Measurements from ENCODE around the gene CCND3.

CCND3 gene

GRCh38 chr6:41976794-41977484 is 35.3 kb upstream of the CCND3 start:
- no peaks in the 10 kb centered on the region for H3K27me3 ChIP-seq (replicated peaks; ENCODE audit: insufficient read depth, low read length)
- H3K27ac ChIP-seq (ENCODE audit: low read length), result no peak overlapping the region
- TF ChIP-seq EZH2 (optimal IDR thresholded peaks at IDR 0.05; ENCODE audit: low read depth, low read length), result no peak
- no peak for TF ChIP-seq CTCF (IDR thresholded peaks at IDR 0.05; ENCODE audit: low read length)
- no peak for TF ChIP-seq EZH2phosphoT487 (IDR thresholded peaks at IDR 0.05; ENCODE audit: low read length)
- H3K9me3 ChIP-seq (replicated peaks; ENCODE audit: insufficient read depth, low read length), result no peaks in the 10 kb centered on the region
- H3K4me3 ChIP-seq (ENCODE audit: low read length), result no peak overlapping the region
- H4K20me1 ChIP-seq (ENCODE audit: insufficient read depth, low read length), result no peaks in the 10 kb centered on the region
- no peak overlapping the region for H2AFZ ChIP-seq (ENCODE audit: low read length)
- H3K4me1 ChIP-seq (ENCODE audit: low read length), result no peaks in the 10 kb centered on the region
- H3K36me3 ChIP-seq (replicated peaks; ENCODE audit: insufficient read depth, low read length), result no peaks in the 10 kb centered on the region
- no peaks in the 10 kb centered on the region for H3F3A ChIP-seq (ENCODE audit: insufficient read depth, low read length)
- H3K9me2 ChIP-seq (replicated peaks; ENCODE audit: insufficient read depth, low read length), result no peaks in the 10 kb centered on the region
- H3K79me2 ChIP-seq (ENCODE audit: low read length), result no peaks in the 10 kb centered on the region
- H3K9ac ChIP-seq (ENCODE audit: low read length), result no peak overlapping the region
- H3K4me2 ChIP-seq (ENCODE audit: low read depth, low read length), result no peak overlapping the region
- DNase-seq, result no peak

- H3K4me3 ChIP-seq (ENCODE audit: low read length), result no peak overlapping the region
- H3K4me2 ChIP-seq (ENCODE audit: low read depth, low read length), result no peak overlapping the region
- H2AFZ ChIP-seq (ENCODE audit: low read length), result no peak overlapping the region
- H3K9me3 ChIP-seq (replicated peaks; ENCODE audit: insufficient read depth, low read length), result no peaks in the 10 kb centered on the region
- no peaks in the 10 kb centered on the region for H3K27me3 ChIP-seq (replicated peaks; ENCODE audit: insufficient read depth, low read length)
- no peaks in the 10 kb centered on the region for H4K20me1 ChIP-seq (ENCODE audit: insufficient read depth, low read length)
- no peaks in the 10 kb centered on the region for H3K9me2 ChIP-seq (replicated peaks; ENCODE audit: insufficient read depth, low read length)
- no peaks in the 10 kb centered on the region for H3K36me3 ChIP-seq (replicated peaks; ENCODE audit: insufficient read depth, low read length)
- H3K9ac ChIP-seq (ENCODE audit: low read length), result no peak overlapping the region
- H3K79me2 ChIP-seq (ENCODE audit: low read length), result no peaks in the 10 kb centered on the region
- H3K4me1 ChIP-seq (ENCODE audit: low read length), result no peaks in the 10 kb centered on the region
- no peak overlapping the region for H3K27ac ChIP-seq (ENCODE audit: low read length)
- TF ChIP-seq EZH2 (optimal IDR thresholded peaks at IDR 0.05; ENCODE audit: low read depth, low read length) (no peak), EZH2phosphoT487 (IDR thresholded peaks at IDR 0.05; ENCODE audit: low read length) (no peak), CTCF (IDR thresholded peaks at IDR 0.05; ENCODE audit: low read length) (no peak)
- H3F3A ChIP-seq (ENCODE audit: insufficient read depth, low read length), result no peaks in the 10 kb centered on the region
- no peak for DNase-seq
Observed at GRCh38 chr6:41975276-41975675, 33.7 kb upstream of the CCND3 start.

- no peaks in the 10 kb centered on the region for H4K20me1 ChIP-seq (ENCODE audit: insufficient read depth, low read length)
- no peak for TF ChIP-seq CTCF (IDR thresholded peaks at IDR 0.05; ENCODE audit: low read length)
- no peak for TF ChIP-seq EZH2 (optimal IDR thresholded peaks at IDR 0.05; ENCODE audit: low read depth, low read length)
- no peak for TF ChIP-seq EZH2phosphoT487 (IDR thresholded peaks at IDR 0.05; ENCODE audit: low read length)
- no peak for DNase-seq
- H3K27me3 ChIP-seq (replicated peaks; ENCODE audit: insufficient read depth, low read length), result no peaks in the 10 kb centered on the region
- no peaks in the 10 kb centered on the region for H3K9me2 ChIP-seq (replicated peaks; ENCODE audit: insufficient read depth, low read length)
- no peaks in the 10 kb centered on the region for H3K36me3 ChIP-seq (replicated peaks; ENCODE audit: insufficient read depth, low read length)
- H3F3A ChIP-seq (ENCODE audit: insufficient read depth, low read length), result no peaks in the 10 kb centered on the region
- H3K27ac ChIP-seq (ENCODE audit: low read length), result no peak overlapping the region
- H3K79me2 ChIP-seq (ENCODE audit: low read length), result no peaks in the 10 kb centered on the region
- H3K4me1 ChIP-seq (ENCODE audit: low read length), result no peaks in the 10 kb centered on the region
- no peak overlapping the region for H3K9ac ChIP-seq (ENCODE audit: low read length)
- no peak overlapping the region for H2AFZ ChIP-seq (ENCODE audit: low read length)
- no peak overlapping the region for H3K4me2 ChIP-seq (ENCODE audit: low read depth, low read length)
- H3K4me3 ChIP-seq (ENCODE audit: low read length), result no peak overlapping the region
- H3K9me3 ChIP-seq (replicated peaks; ENCODE audit: insufficient read depth, low read length), result no peaks in the 10 kb centered on the region
Observed at GRCh38 chr6:41974281-41974825, 32.7 kb upstream of the CCND3 start.

Data from MM.1S (cell line).